ENCODE data around the gene CDK13. TPM values are rescaled to one million over a fixed set of nuclear protein-coding genes. Genes with fewer than 3 reads are reported as not detected.

Gene CDK13
- polyA plus RNA-seq, 3 donors: 8.8 to 25.7 (median 11.2) TPM

DNA sequence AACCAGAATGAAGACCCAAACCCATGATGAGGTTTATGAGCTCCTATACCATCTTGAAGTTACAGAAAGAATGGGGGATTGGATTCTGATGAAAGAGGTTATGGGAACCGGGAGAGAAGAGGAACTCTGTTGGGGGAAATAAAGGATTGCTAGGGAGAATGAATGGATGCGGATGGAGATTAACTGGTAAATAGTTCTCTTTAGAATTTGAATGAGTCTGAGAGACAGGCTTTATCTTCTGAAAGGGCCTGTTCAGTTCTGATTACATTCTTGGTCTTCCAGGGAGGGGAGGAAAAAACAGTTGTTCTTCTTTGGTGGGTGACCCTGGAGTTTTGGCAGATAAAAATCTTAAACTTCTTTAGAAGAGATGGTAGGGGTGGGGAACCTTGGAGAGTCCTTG lies 198.6 kb downstream of the CDK13 start:
- Mint-ChIP-seq H3K4me1 (no peaks in the 10 kb centered on the region), H3K9me3 (peaks cover 0 to 15% (median 7%) of the 10 kb centered on the region in 7 donors), H3K27ac (no peak overlapping the region), H3K36me3 (no peaks in the 10 kb centered on the region), H3K27me3 (ENCODE audit: low read depth in 3 of 3) (peaks cover 0 to 7% (median 5%) of the 10 kb centered on the region in 3 donors), H3K4me3 (no peak overlapping the region)
- intact Hi-C loops (cut with micrococcal nuclease): no loop called here
- Histone ChIP-seq H2AFZ (ENCODE audit: insufficient read depth, low read depth, low read length, poor library complexity, severe bottlenecking) (no peak overlapping the region), H4K20me1 (ENCODE audit: insufficient read depth, low read length) (no peaks in the 10 kb centered on the region), H3K9me3 (replicated peaks in 1 of 2; ENCODE audit: control insufficient read depth in 1 of 2, insufficient read depth in 1 of 2, low read length in 2 of 2) (peaks cover 0 to 10% of the 10 kb centered on the region in 2 donors), H3K27ac (ENCODE audit: low read depth in 1 of 2, low read length in 2 of 2) (no peak overlapping the region), H3K4me3 (replicated peaks in 1 of 3; ENCODE audit: low read depth in 2 of 3, low read length in 3 of 3) (no peak overlapping the region), H3K4me1 (ENCODE audit: control insufficient read depth in 1 of 2, insufficient read depth in 2 of 2, low read length in 2 of 2) (no peaks in the 10 kb centered on the region), H3K4me2 (replicated peaks; ENCODE audit: extremely low read depth, low read length, poor library complexity, severe bottlenecking) (no peak overlapping the region), H3K9ac (ENCODE audit: insufficient read depth, low read length, poor library complexity, severe bottlenecking) (no peak overlapping the region), H3K79me2 (ENCODE audit: insufficient read depth, low read length) (no peaks in the 10 kb centered on the region), H3K36me3 (replicated peaks in 1 of 2; ENCODE audit: control insufficient read depth in 1 of 2, insufficient read depth in 2 of 2, low read length in 2 of 2) (no peaks in the 10 kb centered on the region), H3K27me3 (ENCODE audit: control insufficient read depth in 2 of 2, insufficient read depth in 2 of 2, low read length in 2 of 2) (no peaks in the 10 kb centered on the region)
- DNase-seq: no peak
- TF ChIP-seq, protein P1, sequence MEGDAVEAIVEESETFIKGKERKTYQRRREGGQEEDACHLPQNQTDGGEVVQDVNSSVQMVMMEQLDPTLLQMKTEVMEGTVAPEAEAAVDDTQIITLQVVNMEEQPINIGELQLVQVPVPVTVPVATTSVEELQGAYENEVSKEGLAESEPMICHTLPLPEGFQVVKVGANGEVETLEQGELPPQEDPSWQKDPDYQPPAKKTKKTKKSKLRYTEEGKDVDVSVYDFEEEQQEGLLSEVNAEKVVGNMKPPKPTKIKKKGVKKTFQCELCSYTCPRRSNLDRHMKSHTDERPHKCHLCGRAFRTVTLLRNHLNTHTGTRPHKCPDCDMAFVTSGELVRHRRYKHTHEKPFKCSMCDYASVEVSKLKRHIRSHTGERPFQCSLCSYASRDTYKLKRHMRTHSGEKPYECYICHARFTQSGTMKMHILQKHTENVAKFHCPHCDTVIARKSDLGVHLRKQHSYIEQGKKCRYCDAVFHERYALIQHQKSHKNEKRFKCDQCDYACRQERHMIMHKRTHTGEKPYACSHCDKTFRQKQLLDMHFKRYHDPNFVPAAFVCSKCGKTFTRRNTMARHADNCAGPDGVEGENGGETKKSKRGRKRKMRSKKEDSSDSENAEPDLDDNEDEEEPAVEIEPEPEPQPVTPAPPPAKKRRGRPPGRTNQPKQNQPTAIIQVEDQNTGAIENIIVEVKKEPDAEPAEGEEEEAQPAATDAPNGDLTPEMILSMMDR (IDR thresholded peaks at IDR 0.05): no peak
- WGBS (ENCODE audit: insufficient coverage): 84% methylated on average over 2 of the region's 2 CpGs

Small RNAs within 50 kb of the gene (small RNA-seq; reads per million reads assigned to genes)
- gene AC006023.1 (ENCODE audit: insufficient read length, low read depth): not detected
- gene AC006023.2 (ENCODE audit: insufficient read length, low read depth): not detected

Other genes starting within 250 kb of the CDK13 start
- 10 to 100 TPM; 17.4 to 71.8 (median 64.0) TPM for gene MPLKIP, start 184.4 kb downstream of the CDK13 start, polyA plus RNA-seq
- gene SUGCT, start 184.7 kb downstream of the CDK13 start, polyA plus RNA-seq: not detected